ENCODE measurements around the gene DIAPH2. TPM values are rescaled to one million over a fixed set of nuclear protein-coding genes. Genes with fewer than 3 reads are reported as not detected.

DIAPH2 gene
- total RNA-seq, 2 donors from 2014 or later, result 21.5 to 51.8 TPM

DNA sequence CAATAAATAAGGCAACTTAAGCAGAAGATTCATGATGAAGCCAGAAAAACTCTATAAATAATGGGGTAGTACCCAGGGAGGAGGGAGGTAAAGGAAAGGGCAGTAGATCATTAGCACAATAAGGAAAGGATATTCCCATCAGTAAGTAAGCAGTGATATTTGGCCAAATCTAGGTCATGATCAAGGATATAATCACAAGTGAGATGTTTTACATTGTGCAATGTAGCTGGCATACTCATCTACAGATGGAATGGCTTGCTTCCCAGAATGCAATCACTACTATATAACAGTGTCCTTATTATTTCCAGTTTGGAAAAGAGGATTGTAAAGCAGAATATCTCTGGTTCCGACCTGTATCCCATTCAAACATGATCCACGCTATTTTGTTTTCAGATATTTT, 682.5 kb downstream of the DIAPH2 start:
- H3K27me3 ChIP-seq (ENCODE audit: control insufficient read depth, insufficient read depth, low read length, poor library complexity, severe bottlenecking), result no peaks in the 10 kb centered on the region
- no peak overlapping the region for H3K9ac ChIP-seq (ENCODE audit: extremely low read depth, low read length, poor library complexity, severe bottlenecking)
- H3K36me3 Mint-ChIP-seq (ENCODE audit: low read depth), result no peaks in the 10 kb centered on the region
- H3K4me3 ChIP-seq (ENCODE audit: low read length), result no peak overlapping the region
- no peaks in the 10 kb centered on the region for H3K27me3 Mint-ChIP-seq (ENCODE audit: insufficient read depth)
- H3K27ac ChIP-seq (ENCODE audit: low read depth, low read length), result no peak overlapping the region
- H3K27ac Mint-ChIP-seq, result no peak overlapping the region
- H3K9me3 Mint-ChIP-seq, result no peaks in the 10 kb centered on the region
- H3K4me3 Mint-ChIP-seq, result no peak overlapping the region
- TF ChIP-seq, protein P1, sequence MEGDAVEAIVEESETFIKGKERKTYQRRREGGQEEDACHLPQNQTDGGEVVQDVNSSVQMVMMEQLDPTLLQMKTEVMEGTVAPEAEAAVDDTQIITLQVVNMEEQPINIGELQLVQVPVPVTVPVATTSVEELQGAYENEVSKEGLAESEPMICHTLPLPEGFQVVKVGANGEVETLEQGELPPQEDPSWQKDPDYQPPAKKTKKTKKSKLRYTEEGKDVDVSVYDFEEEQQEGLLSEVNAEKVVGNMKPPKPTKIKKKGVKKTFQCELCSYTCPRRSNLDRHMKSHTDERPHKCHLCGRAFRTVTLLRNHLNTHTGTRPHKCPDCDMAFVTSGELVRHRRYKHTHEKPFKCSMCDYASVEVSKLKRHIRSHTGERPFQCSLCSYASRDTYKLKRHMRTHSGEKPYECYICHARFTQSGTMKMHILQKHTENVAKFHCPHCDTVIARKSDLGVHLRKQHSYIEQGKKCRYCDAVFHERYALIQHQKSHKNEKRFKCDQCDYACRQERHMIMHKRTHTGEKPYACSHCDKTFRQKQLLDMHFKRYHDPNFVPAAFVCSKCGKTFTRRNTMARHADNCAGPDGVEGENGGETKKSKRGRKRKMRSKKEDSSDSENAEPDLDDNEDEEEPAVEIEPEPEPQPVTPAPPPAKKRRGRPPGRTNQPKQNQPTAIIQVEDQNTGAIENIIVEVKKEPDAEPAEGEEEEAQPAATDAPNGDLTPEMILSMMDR (conservative IDR thresholded peaks at IDR 0.05), result no peak
- WGBS, 2 experiments (ENCODE audit: insufficient coverage in 1 of 2, insufficient read length in 1 of 2), result no CpG with 5 or more reads among the region's 2 CpGs
- no peaks in the 10 kb centered on the region for H3K36me3 ChIP-seq (ENCODE audit: control insufficient read depth, insufficient read depth, low read length)
- no peaks in the 10 kb centered on the region for H3K9me3 ChIP-seq (ENCODE audit: control insufficient read depth, low read length)
- no peak for DNase-seq
- peaks cover 17% of the 10 kb centered on the region for H3K4me1 Mint-ChIP-seq
- H3K4me1 ChIP-seq (ENCODE audit: control insufficient read depth, insufficient read depth, low read length), result no peaks in the 10 kb centered on the region

DNA sequence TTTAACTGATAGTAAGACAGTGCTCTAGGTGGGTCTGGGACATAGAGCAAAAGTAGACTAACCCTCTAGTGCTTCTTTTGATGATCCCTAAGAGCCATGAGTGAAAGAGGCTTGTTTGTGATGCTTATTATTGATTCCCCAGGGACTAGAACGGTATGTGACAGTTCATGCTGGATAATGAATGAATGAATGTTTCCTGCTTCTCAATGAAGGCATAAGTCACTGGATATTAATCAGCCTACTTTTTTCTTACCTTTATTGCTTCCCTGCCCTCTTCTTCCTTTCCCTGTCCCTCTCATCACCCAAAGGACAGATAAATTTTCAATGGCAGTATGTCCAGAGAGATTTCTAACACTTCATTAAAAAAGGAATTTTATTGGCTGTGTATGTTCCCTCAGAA, 685.3 kb downstream of the DIAPH2 start:
- Mint-ChIP-seq H3K27me3 (ENCODE audit: insufficient read depth) (no peaks in the 10 kb centered on the region), H3K36me3 (ENCODE audit: low read depth) (peaks cover 5% of the 10 kb centered on the region), H3K9me3 (no peaks in the 10 kb centered on the region), H3K4me3 (no peak overlapping the region), H3K27ac (no peak overlapping the region), H3K4me1 (peaks cover 14% of the 10 kb centered on the region)
- H3K4me3 ChIP-seq (ENCODE audit: low read length), result no peak overlapping the region
- no peaks in the 10 kb centered on the region for H3K27me3 ChIP-seq (ENCODE audit: control insufficient read depth, insufficient read depth, low read length, poor library complexity, severe bottlenecking)
- no peak for DNase-seq
- H3K4me1 ChIP-seq (ENCODE audit: control insufficient read depth, insufficient read depth, low read length), result no peaks in the 10 kb centered on the region
- TF ChIP-seq, protein P1 (conservative IDR thresholded peaks at IDR 0.05), result no peak
- H3K9ac ChIP-seq (ENCODE audit: extremely low read depth, low read length, poor library complexity, severe bottlenecking), result no peak overlapping the region
- no peaks in the 10 kb centered on the region for H3K9me3 ChIP-seq (ENCODE audit: control insufficient read depth, low read length)
- WGBS, 2 experiments (ENCODE audit: insufficient coverage in 1 of 2, insufficient read length in 1 of 2), result 67% methylated on average over 1 of the region's 1 CpG; no CpG with 5 or more reads in 1 of the 2 experiments
- no peak overlapping the region for H3K27ac ChIP-seq (ENCODE audit: low read depth, low read length)
- H3K36me3 ChIP-seq (ENCODE audit: control insufficient read depth, insufficient read depth, low read length), result no peaks in the 10 kb centered on the region

DNA sequence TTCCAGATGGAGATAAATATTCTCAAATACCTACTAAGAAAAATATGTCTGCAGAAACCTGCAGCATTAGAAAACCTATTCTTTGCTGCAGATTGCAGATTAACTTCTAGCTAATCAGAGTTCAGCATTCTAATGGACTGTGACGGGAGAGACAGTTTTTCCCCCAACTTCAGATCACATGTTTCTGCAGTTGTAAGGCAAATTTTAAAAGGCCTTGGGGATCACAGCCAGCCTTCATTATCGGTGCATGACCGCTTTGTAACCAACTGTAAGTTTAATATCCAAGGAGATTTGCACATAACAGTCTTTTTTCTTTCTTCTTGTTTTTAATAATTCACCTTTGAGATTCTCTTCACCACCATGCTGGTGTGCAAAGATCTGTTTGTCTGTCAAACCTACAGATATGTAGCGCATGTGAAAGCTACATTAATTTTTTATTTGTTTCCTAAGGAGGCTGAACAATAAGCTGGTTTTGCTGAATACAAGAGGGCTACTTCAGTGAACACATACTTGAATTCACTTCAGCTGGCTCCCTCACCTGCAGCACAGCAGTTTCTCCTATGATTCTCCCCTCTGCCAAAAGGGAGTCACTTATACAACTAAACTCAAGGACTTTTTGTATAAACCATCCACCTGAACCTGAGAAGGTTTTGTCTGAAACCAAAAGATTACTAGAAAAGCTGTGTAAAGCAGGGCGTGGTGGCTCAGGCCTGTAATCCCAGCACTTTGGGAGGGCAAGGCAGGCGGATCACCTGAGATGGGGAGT, 687.5 kb downstream of the DIAPH2 start:
- Histone ChIP-seq H3K4me3 (ENCODE audit: low read length) (no peak overlapping the region), H3K27ac (ENCODE audit: low read depth, low read length) (no peak overlapping the region), H3K4me1 (ENCODE audit: control insufficient read depth, insufficient read depth, low read length) (no peaks in the 10 kb centered on the region), H3K36me3 (ENCODE audit: control insufficient read depth, insufficient read depth, low read length) (no peaks in the 10 kb centered on the region), H3K9ac (ENCODE audit: extremely low read depth, low read length, poor library complexity, severe bottlenecking) (no peak overlapping the region), H3K27me3 (ENCODE audit: control insufficient read depth, insufficient read depth, low read length, poor library complexity, severe bottlenecking) (no peaks in the 10 kb centered on the region), H3K9me3 (ENCODE audit: control insufficient read depth, low read length) (no peaks in the 10 kb centered on the region)
- Mint-ChIP-seq H3K4me3 (no peak overlapping the region), H3K27ac (no peak overlapping the region), H3K27me3 (ENCODE audit: insufficient read depth) (no peaks in the 10 kb centered on the region), H3K9me3 (no peaks in the 10 kb centered on the region), H3K4me1 (peaks cover 15% of the 10 kb centered on the region), H3K36me3 (ENCODE audit: low read depth) (peaks cover 5% of the 10 kb centered on the region)
- no peak for DNase-seq
- TF ChIP-seq, protein P1 (conservative IDR thresholded peaks at IDR 0.05), result no peak
- 92% methylated on average over 6 of the region's 6 CpGs; no CpG with 5 or more reads in 1 of the 2 experiments for WGBS, 2 experiments (ENCODE audit: insufficient coverage in 1 of 2, insufficient read length in 1 of 2)
